H1 (cell line): Measurements from ENCODE around the gene ADIPOR2. TPM values are rescaled to one million over a fixed set of nuclear protein-coding genes. Genes with fewer than 3 reads are reported as not detected.
A peak's percentile ranks its signal among the peaks of the same experiment; 100 is the strongest.

Source experiments
- BACH1 ChIP-seq: IDR thresholded peaks from 2 replicates; pipeline ENCODE4 v1.6.1; 2012; ENCODE audit warnings: low read length, improper control_type of control experiment
- CHD7 ChIP-seq: fragments of 300-600 bp; sonication (generic); IDR thresholded peaks from 2 replicates; pipeline ENCODE4 v1.7.1; 2012; ENCODE audit warnings: low read length, moderate library complexity, mild to moderate bottlenecking, inconsistent platforms; ENCODE audit not compliant: insufficient replicate concordance
- polyA plus RNA-seq, 7 experiments: library from polyadenylated mRNA; depleted of rRNA in 3 of 7; stranded (reverse) in 5 of 7; unstranded in 2 of 7; fragments of >200 nt in 5 of 7; fragments of 200-250 nt in 2 of 7; gene quantifications; 1 replicate in 5 of 7; 2 replicates in 1 of 7; 4 replicates in 1 of 7; pipeline versions ENCODE4 v1.2.1 to v1.2.3, GENCODE V29; 2011 to 2013; ENCODE audit warnings: missing spikeins in 2 of 7, mixed read lengths in 2 of 7
- total RNA-seq: library from RNA; stranded (reverse); fragmentation: NEBNext Ultra II Directional; extraction: Animal tissue kit (Norgen Biotek cat#: 25700); gene quantifications from 2 replicates; pipeline ENCODE4 v1.2.1, GENCODE V29; 2021

Gene ADIPOR2
- total and polyA plus RNA-seq, 2 of the 8 experiments (the other 6 are each of a cell fraction or from before 2014, with no cell fraction given) = 17.5 to 50.8 TPM

- no peak for TF ChIP-seq CHD7
- peak; percentile 33; the same call in 1 of the 2 replicates for TF ChIP-seq BACH1
Measured at GRCh38 chr12:1665366-1665765, 25.5 kb upstream of the ADIPOR2 start (continued).
